HepG2 (cell line): Measurements from ENCODE around the gene PPP2R5C. TPM values are rescaled to one million over a fixed set of nuclear protein-coding genes. Genes with fewer than 3 reads are reported as not detected.
"Not testable (repeated sequence)": the region's sequence is repeated elsewhere in the genome, so short reads cannot be mapped to it uniquely, and the experiment has no call there.

ENCODE experiments used
- ATAC-seq: fragments of 200-7000 bp; cut with Tn5 transposase; 3 replicates; pipeline ENCODE4 v1.9.1; 2020; ENCODE audit warnings: mild to moderate bottlenecking, moderate library complexity
- BruUV-seq: library from RNA; stranded (reverse); fragments of 400-500 nt; replicated peaks from 2 replicates; lab custom pipeline; 2021; lab: Mats Ljungman, UMichigan
- CTCF ChIA-PET: fragments of 300-600 bp; formaldehyde crosslinking; extraction: SDS; loops from one replicate; lab custom pipeline; 2021; ENCODE audit warnings: low total read pairs, inconsistent platforms, low intra/inter-chr PET ratio; lab: Yijun Ruan, JAX
- POLR2A ChIA-PET: fragments of 350-600 bp; sonication (Branson Sonifier 250); formaldehyde crosslinking; loops from one replicate; lab custom pipeline; 2020; ENCODE audit warnings: antibody characterized with exemption, inconsistent platforms; lab: Yijun Ruan, JAX
- DNase-seq: peaks from one replicate; pipeline ENCODE4 v3.0.0-alpha.2; 2015; ENCODE audit warnings: low spot score
- FAIRE-seq: peaks from 3 replicates; lab custom pipeline; 2011; peaks lifted over from hg19 to GRCh38; lab: Jason Lieb, UNC
- H2AFZ ChIP-seq: one replicate; pipeline ENCODE4 v1.6.1; 2011; ENCODE audit warnings: low read length, inconsistent platforms
- H3K27ac ChIP-seq: fragments of 300-600 bp; 3 replicates; pipeline ENCODE4 v1.8.0; 2011; ENCODE audit warnings: mixed run types, mild to moderate bottlenecking, mixed read lengths, low read length, inconsistent platforms; ENCODE audit not compliant: insufficient read depth; ENCODE audit errors: extremely low read length
- H3K27me3 ChIP-seq, 2 experiments: fragments of 200-600 bp in 1 of 2; 2 replicates in 1 of 2; 3 replicates in 1 of 2; pipeline versions ENCODE4 v1.6.0 to v1.8.0; 2011; ENCODE audit warnings: low read length in 2 of 2, mild to moderate bottlenecking in 2 of 2, moderate library complexity in 2 of 2, inconsistent platforms in 1 of 2; ENCODE audit not compliant: insufficient read depth in 2 of 2, control insufficient read depth in 1 of 2
- H3K36me3 ChIP-seq, 2 experiments: fragments of 200-600 bp in 1 of 2; replicated peaks in 1 of 2; 2 replicates in 1 of 2; 3 replicates in 1 of 2; pipeline versions ENCODE4 v1.5.1 to v1.8.0; 2011; ENCODE audit warnings: low read length in 2 of 2, inconsistent platforms in 1 of 2; ENCODE audit not compliant: insufficient read depth in 2 of 2, control insufficient read depth in 1 of 2
- H3K4me1 ChIP-seq: 2 replicates; pipeline ENCODE4 v1.5.1; 2012; ENCODE audit warnings: low read length, inconsistent platforms; ENCODE audit not compliant: insufficient read depth
- H3K4me2 ChIP-seq: 2 replicates; pipeline ENCODE4 v1.6.0; 2011; ENCODE audit warnings: low read depth, low read length, inconsistent platforms
- H3K4me3 ChIP-seq, 3 experiments: fragments of 200-600 bp in 1 of 3; sonication (generic), shearing (Covaris generic) in 1 of 3; replicated peaks in 1 of 3; 2 replicates each; pipeline ENCODE4 v1.5.1; 2011 to 2016; ENCODE audit warnings: low read length in 3 of 3, inconsistent platforms in 2 of 3, low read depth in 2 of 3, mild to moderate bottlenecking in 2 of 3, control low read depth in 1 of 3, mixed read lengths in 1 of 3; ENCODE audit not compliant: insufficient read depth in 1 of 3
- H3K79me2 ChIP-seq: one replicate; pipeline ENCODE4 v1.6.1; 2011; ENCODE audit warnings: low read length, inconsistent platforms; ENCODE audit not compliant: insufficient read depth
- H3K9ac ChIP-seq: 2 replicates; pipeline ENCODE4 v1.6.0; 2011; ENCODE audit warnings: mild to moderate bottlenecking, low read depth, low read length, inconsistent platforms; ENCODE audit not compliant: insufficient read depth
- H3K9me3 ChIP-seq: 2 replicates; pipeline ENCODE4 v1.5.1; 2012; ENCODE audit warnings: mild to moderate bottlenecking, low read length
- H4K20me1 ChIP-seq: 2 replicates; pipeline ENCODE4 v1.6.0; 2011; ENCODE audit warnings: inconsistent platforms, mild to moderate bottlenecking, low read length, moderate library complexity; ENCODE audit not compliant: insufficient read depth
- AGO2 ChIP-seq: fragments of 200-400 bp; formaldehyde crosslinking; optimal IDR thresholded peaks from 2 replicates; pipeline ENCODE3; 2017; ENCODE audit warnings: mild to moderate bottlenecking, low read depth, low read length, moderate library complexity
- ELK4 ChIP-seq: sonication (generic); formaldehyde crosslinking; IDR thresholded peaks from 2 replicates; pipeline ENCODE4 v1.9.0; 2021; ENCODE audit warnings: missing genetic modification reagents, borderline replicate concordance
- FOXA1 ChIP-seq, 2 experiments: fragments of 450-650 bp in 1 of 2; sonication (generic) in 1 of 2; formaldehyde crosslinking in 1 of 2; IDR thresholded peaks; 2 replicates each; pipeline versions ENCODE4 v1.4.0 to v1.6.1; 2016 to 2020; ENCODE audit warnings: missing genetic modification reagents in 1 of 2
- MTERF4 ChIP-seq: sonication (generic); formaldehyde crosslinking; IDR thresholded peaks from 2 replicates; pipeline ENCODE4 v1.8.0; 2023; ENCODE audit warnings: mild to moderate bottlenecking, missing genetic modification reagents
- PAF1 ChIP-seq: IDR thresholded peaks from 2 replicates; pipeline ENCODE4 v1.6.1; 2016; ENCODE audit warnings: missing genetic modification reagents, missing compliant biosample characterization
- ZFX ChIP-seq: sonication (generic); formaldehyde crosslinking; IDR thresholded peaks from 2 replicates; pipeline ENCODE4 v1.4.0; 2020; ENCODE audit warnings: mild to moderate bottlenecking, low read depth, missing genetic modification reagents, moderate library complexity
- ZNF597 ChIP-seq: sonication (generic); formaldehyde crosslinking; IDR thresholded peaks from 2 replicates; pipeline ENCODE4 v1.5.0; 2020; ENCODE audit warnings: missing genetic modification reagents
- ZNF709 ChIP-seq: sonication (generic); formaldehyde crosslinking; IDR thresholded peaks from 2 replicates; pipeline ENCODE4 v1.5.0; 2020; ENCODE audit warnings: mild to moderate bottlenecking, missing genetic modification reagents
- WGBS: methylation state at CpG from one replicate; pipeline ENCODE4 v1.1.6; 2017; ENCODE audit warnings: low lambda C conversion rate; 5-methylcytosine and 5-hydroxymethylcytosine counted together
- in situ Hi-C: cut with HindIII; loops from 2 replicates; pipeline ENCODE4 v1.10.0; 2017; ENCODE audit warnings: low pct_unique_long_range_greater_than_20kb; ENCODE audit not compliant: extremely low pct_ligation_motif_present
- intact Hi-C: fragments of 100-400 bp; cut with micrococcal nuclease; formaldehyde crosslinking; loops from one replicate; pipeline ENCODE4 v1.10.0; 2022; ENCODE audit not compliant: unreplicated experiment
- polyA plus RNA-seq, 8 experiments: library from polyadenylated mRNA; depleted of rRNA in 3 of 8; stranded (reverse) in 7 of 8; unstranded in 1 of 8; fragments of >200 nt; fragmentation: Illumina TruSeq in 4 of 8; extraction: Trizol in 4 of 8; gene quantifications; 2 replicates each; pipeline versions ENCODE4 v1.2.1 to v1.2.3, GENCODE V29; 2011 to 2016; ENCODE audit warnings: low read depth in 4 of 8, missing spikeins in 1 of 8, mixed read lengths in 1 of 8; ENCODE audit not compliant: insufficient read depth in 1 of 8
- total RNA-seq, 5 experiments: library from RNA; depleted of rRNA; stranded (reverse); fragments of >200 nt; fragmentation: Illumina TruSeq; extraction: Trizol; gene quantifications; 2 replicates each; pipeline ENCODE4 v1.2.3, GENCODE V29; 2016; ENCODE audit warnings: low read depth in 1 of 5
- TF ChIP-seq, protein P1 (sequence below): sonication (generic); formaldehyde crosslinking; IDR thresholded peaks from 2 replicates; pipeline ENCODE4 v1.4.0; 2020; ENCODE audit warnings: missing genetic modification reagents
- TF ChIP-seq, protein P2 (sequence below): sonication (generic); formaldehyde crosslinking; IDR thresholded peaks from 2 replicates; pipeline ENCODE4 v1.4.0; 2020; ENCODE audit warnings: missing genetic modification reagents

The PPP2R5C gene
- total and polyA plus RNA-seq, 2 of the 13 experiments (the other 11 are each of a cell fraction or from before 2014, with no cell fraction given), result 74.3 to 78.5 TPM

GRCh38 chr14:101749756-101750155 lies 11.8 kb upstream of the PPP2R5C start:
- H3K27me3 ChIP-seq; TF ChIP-seq FOXA1 (IDR thresholded peaks at IDR 0.05): not testable (repeated sequence)
- TF ChIP-seq ZFX (CRISPR knock-in tag), result 0 out of 2 replicates have a peak, but pooled peaks have one; percentile 11
- peak; percentile 51 for TF ChIP-seq FOXA1 (CRISPR knock-in tag; IDR thresholded peaks at IDR 0.05)
- TF ChIP-seq, all 625 proteins: peak for 2; not testable (repeated sequence) for 623
- H2AFZ ChIP-seq, intact Hi-C loops, H3K4me3 ChIP-seq, DNase-seq, FAIRE-seq, H3K79me2 ChIP-seq, H3K36me3 ChIP-seq, BruUV-seq, CTCF ChIA-PET, H4K20me1 ChIP-seq, H3K27ac ChIP-seq, in situ Hi-C loops, H3K9me3 ChIP-seq, H3K9ac ChIP-seq: not testable (repeated sequence)
- POLR2A ChIA-PET, result interaction anchor here (1.5 kb wide), 1 partner anchor 11 kb away, joined by 9 read pairs; the partner anchor contains the start of gene PPP2R5C
- peaks cover 16% of the 10 kb centered on the region for H3K4me1 ChIP-seq
- 33% methylated on average over 1 of the region's 5 CpGs for WGBS
- peak overlapping the region; percentile 39; the same call in 1 of the 2 replicates for H3K4me2 ChIP-seq
- ATAC-seq, result peak; percentile 48

- no peak for ATAC-seq
- H3K27me3 ChIP-seq, result peaks cover 3 to 34% of the 10 kb centered on the region in 2 experiments; a peak in 3 of 5 replicates
- intact Hi-C loops, result no loop called here
- H3K9ac ChIP-seq, result no peak overlapping the region
- H3K4me1 ChIP-seq, result peaks cover 23% of the 10 kb centered on the region
- 31% methylated on average over 3 of the region's 4 CpGs for WGBS
- DNase-seq, result no peak
- no peaks in the 10 kb centered on the region for H4K20me1 ChIP-seq
- FAIRE-seq, result no peak
- H3K4me2 ChIP-seq, result no peak overlapping the region
- no peaks in the 10 kb centered on the region for H3K9me3 ChIP-seq
- no peak overlapping the region for H2AFZ ChIP-seq
- ChIA-PET CTCF (no interaction called here), POLR2A (no interaction called here)
- no peaks in the 10 kb centered on the region for H3K79me2 ChIP-seq
- H3K36me3 ChIP-seq, result no peaks in the 10 kb centered on the region
- no peak overlapping the region for H3K27ac ChIP-seq
- BruUV-seq, result no TSS peak
- H3K4me3 ChIP-seq, result no peak overlapping the region
- in situ Hi-C loops, result loop anchor here (5.0 kb wide), 1 partner anchor 43 kb away; no protein-coding TSS in a partner anchor
- TF ChIP-seq, protein P1, sequence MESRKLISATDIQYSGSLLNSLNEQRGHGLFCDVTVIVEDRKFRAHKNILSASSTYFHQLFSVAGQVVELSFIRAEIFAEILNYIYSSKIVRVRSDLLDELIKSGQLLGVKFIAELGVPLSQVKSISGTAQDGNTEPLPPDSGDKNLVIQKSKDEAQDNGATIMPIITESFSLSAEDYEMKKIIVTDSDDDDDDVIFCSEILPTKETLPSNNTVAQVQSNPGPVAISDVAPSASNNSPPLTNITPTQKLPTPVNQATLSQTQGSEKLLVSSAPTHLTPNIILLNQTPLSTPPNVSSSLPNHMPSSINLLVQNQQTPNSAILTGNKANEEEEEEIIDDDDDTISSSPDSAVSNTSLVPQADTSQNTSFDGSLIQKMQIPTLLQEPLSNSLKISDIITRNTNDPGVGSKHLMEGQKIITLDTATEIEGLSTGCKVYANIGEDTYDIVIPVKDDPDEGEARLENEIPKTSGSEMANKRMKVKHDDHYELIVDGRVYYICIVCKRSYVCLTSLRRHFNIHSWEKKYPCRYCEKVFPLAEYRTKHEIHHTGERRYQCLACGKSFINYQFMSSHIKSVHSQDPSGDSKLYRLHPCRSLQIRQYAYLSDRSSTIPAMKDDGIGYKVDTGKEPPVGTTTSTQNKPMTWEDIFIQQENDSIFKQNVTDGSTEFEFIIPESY, result no peak
- TF ChIP-seq PAF1 (CRISPR knock-in tag), result no peak
- no peak for TF ChIP-seq ZNF709 (CRISPR knock-in tag)
- TF ChIP-seq AGO2, result no peak
- TF ChIP-seq, protein P2, sequence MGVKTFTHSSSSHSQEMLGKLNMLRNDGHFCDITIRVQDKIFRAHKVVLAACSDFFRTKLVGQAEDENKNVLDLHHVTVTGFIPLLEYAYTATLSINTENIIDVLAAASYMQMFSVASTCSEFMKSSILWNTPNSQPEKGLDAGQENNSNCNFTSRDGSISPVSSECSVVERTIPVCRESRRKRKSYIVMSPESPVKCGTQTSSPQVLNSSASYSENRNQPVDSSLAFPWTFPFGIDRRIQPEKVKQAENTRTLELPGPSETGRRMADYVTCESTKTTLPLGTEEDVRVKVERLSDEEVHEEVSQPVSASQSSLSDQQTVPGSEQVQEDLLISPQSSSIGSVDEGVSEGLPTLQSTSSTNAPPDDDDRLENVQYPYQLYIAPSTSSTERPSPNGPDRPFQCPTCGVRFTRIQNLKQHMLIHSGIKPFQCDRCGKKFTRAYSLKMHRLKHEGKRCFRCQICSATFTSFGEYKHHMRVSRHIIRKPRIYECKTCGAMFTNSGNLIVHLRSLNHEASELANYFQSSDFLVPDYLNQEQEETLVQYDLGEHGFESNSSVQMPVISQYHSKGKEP (CRISPR knock-in tag), result no peak
- no peak for TF ChIP-seq ZNF597 (CRISPR knock-in tag)
- no peak for TF ChIP-seq MTERF4
- TF ChIP-seq ELK4 (CRISPR knock-in tag), result no peak
Measured at GRCh38 chr14:101754893-101755292, 6.6 kb upstream of the PPP2R5C start.
